ENCODE data around the gene RTBDN. TPM values are rescaled to one million over a fixed set of nuclear protein-coding genes. Genes with fewer than 3 reads are reported as not detected.
"Not testable (repeated sequence)": the region's sequence is repeated elsewhere in the genome, so short reads cannot be mapped to it uniquely, and the experiment has no call there.

The RTBDN gene
- total and polyA plus RNA-seq, 2 donors from 2014 or later, result not detected

- intact Hi-C loops (cut with DNase I), result no loop called here
- Histone ChIP-seq H3K9ac (ENCODE audit: low read length in 3 of 3) (no peak overlapping the region), H3K9me3 (ENCODE audit: control insufficient read depth in 2 of 3, insufficient read depth in 1 of 3, low read length in 3 of 3) (no peaks in the 10 kb centered on the region), H3K27ac (ENCODE audit: low read depth in 2 of 2, low read length in 2 of 2) (no peak overlapping the region), H3K4me1 (ENCODE audit: control insufficient read depth in 2 of 3, insufficient read depth in 2 of 3, low read depth in 1 of 3, low read length in 3 of 3) (peaks cover 0 to 7% (median 0%) of the 10 kb centered on the region in 3 donors), H3K4me3 (ENCODE audit: low read length in 3 of 3) (peak overlapping the region in 1 of 3 donors; percentile 33), H3K36me3 (ENCODE audit: control insufficient read depth in 2 of 3, insufficient read depth in 3 of 3, low read length in 3 of 3) (no peaks in the 10 kb centered on the region), H3K27me3 (ENCODE audit: control insufficient read depth, insufficient read depth, low read length) (peaks cover 4% of the 10 kb centered on the region)
- TF ChIP-seq CTCF (IDR thresholded peaks at IDR 0.05; ENCODE audit: borderline replicate concordance, extremely low read depth, insufficient read depth), result peak; percentile 99
- DNase-seq (peak; percentile 85 to 93 (median 92)), FAIRE-seq (no peak)
Measured at GRCh38 chr19:12847159-12848139, 13.1 kb upstream of the RTBDN start.

GRCh38 chr19:12846613-12847012, 12.2 kb upstream of the RTBDN start:
- H3K4me3 ChIP-seq (ENCODE audit: low read length in 3 of 3); H3K9me3 ChIP-seq (ENCODE audit: control insufficient read depth in 2 of 3, insufficient read depth in 1 of 3, low read length in 3 of 3); intact Hi-C loops (cut with DNase I); DNase-seq; H3K36me3 ChIP-seq (ENCODE audit: control insufficient read depth in 2 of 3, insufficient read depth in 3 of 3, low read length in 3 of 3); H3K27me3 ChIP-seq (ENCODE audit: control insufficient read depth, insufficient read depth, low read length); FAIRE-seq; H3K27ac ChIP-seq (ENCODE audit: low read depth in 2 of 2, low read length in 2 of 2); H3K4me1 ChIP-seq (ENCODE audit: control insufficient read depth in 2 of 3, insufficient read depth in 2 of 3, low read depth in 1 of 3, low read length in 3 of 3); H3K9ac ChIP-seq (ENCODE audit: low read length in 3 of 3): not testable (repeated sequence)

GRCh38 chr19:12843999-12844732, 9.8 kb upstream of the RTBDN start:
- intact Hi-C loops (cut with DNase I), result loop anchor here (5.0 kb wide), 1 partner anchor 82 kb away; no protein-coding TSS in a partner anchor
- peaks cover 15% of the 10 kb centered on the region for H3K27me3 ChIP-seq (ENCODE audit: control insufficient read depth, insufficient read depth, low read length)

More at GRCh38 chr19:12843999-12844732, 9.8 kb upstream of the RTBDN start:
- H3K27ac ChIP-seq (ENCODE audit: low read depth in 2 of 2, low read length in 2 of 2), result no peak overlapping the region
- FAIRE-seq (no peak), DNase-seq (no peak)
- no peak overlapping the region for H3K9ac ChIP-seq (ENCODE audit: low read length in 3 of 3)
- no peaks in the 10 kb centered on the region for H3K36me3 ChIP-seq (ENCODE audit: control insufficient read depth in 2 of 3, insufficient read depth in 3 of 3, low read length in 3 of 3)
- no peak overlapping the region for H3K4me3 ChIP-seq (ENCODE audit: low read length in 3 of 3)
- no peak for TF ChIP-seq CTCF (IDR thresholded peaks at IDR 0.05; ENCODE audit: borderline replicate concordance, extremely low read depth, insufficient read depth)
- H3K4me1 ChIP-seq (ENCODE audit: control insufficient read depth in 2 of 3, insufficient read depth in 2 of 3, low read depth in 1 of 3, low read length in 3 of 3), result peaks cover 0 to 7% (median 0%) of the 10 kb centered on the region in 3 donors
- no peaks in the 10 kb centered on the region for H3K9me3 ChIP-seq (ENCODE audit: control insufficient read depth in 2 of 3, insufficient read depth in 1 of 3, low read length in 3 of 3)

Data from kidney (tissue), 14 donors.